Body of pancreas (tissue), 4 donors: Measurements from ENCODE around the gene ALX4.

Source experiments
- POLR2A ChIP-seq, 3 donors: fragments of 450-650 bp; IDR thresholded peaks; one replicate each; pipeline ENCODE4 v1.6.1; 2016; ENCODE audit warnings: antibody characterized with exemption in 3 of 3, mild to moderate bottlenecking in 2 of 3
- TF ChIP-seq, protein P1 (sequence below), 7 experiments: fragments of 450-650 bp in 4 of 7; fragments of 200-600 bp in 3 of 7; sonication (generic) in 3 of 7; IDR thresholded peaks; one replicate each; pipeline ENCODE4 v1.5.1; 2016 to 2019; ENCODE audit warnings: antibody characterized with exemption in 7 of 7

DNA sequence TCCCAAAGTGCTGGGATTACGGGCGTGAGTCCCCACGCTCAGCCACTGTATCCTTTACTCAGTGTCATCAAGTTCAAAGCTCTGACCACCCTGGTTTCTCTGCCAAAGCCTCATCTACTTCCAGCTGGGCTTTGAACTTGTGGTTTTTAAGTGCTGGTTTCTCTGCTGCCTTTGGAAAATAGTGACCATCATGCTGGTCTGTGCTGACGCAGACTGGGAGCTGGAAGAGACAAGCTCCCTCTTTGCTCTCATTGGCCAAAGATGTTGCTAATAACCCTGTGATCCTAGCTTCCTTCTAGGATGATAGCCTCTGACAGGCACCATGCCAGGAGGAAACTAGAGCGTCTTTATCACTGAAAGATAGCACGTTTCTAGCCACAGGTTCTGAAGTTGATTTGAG is 62.4 kb downstream of the ALX4 start:
- TF ChIP-seq, protein P1, sequence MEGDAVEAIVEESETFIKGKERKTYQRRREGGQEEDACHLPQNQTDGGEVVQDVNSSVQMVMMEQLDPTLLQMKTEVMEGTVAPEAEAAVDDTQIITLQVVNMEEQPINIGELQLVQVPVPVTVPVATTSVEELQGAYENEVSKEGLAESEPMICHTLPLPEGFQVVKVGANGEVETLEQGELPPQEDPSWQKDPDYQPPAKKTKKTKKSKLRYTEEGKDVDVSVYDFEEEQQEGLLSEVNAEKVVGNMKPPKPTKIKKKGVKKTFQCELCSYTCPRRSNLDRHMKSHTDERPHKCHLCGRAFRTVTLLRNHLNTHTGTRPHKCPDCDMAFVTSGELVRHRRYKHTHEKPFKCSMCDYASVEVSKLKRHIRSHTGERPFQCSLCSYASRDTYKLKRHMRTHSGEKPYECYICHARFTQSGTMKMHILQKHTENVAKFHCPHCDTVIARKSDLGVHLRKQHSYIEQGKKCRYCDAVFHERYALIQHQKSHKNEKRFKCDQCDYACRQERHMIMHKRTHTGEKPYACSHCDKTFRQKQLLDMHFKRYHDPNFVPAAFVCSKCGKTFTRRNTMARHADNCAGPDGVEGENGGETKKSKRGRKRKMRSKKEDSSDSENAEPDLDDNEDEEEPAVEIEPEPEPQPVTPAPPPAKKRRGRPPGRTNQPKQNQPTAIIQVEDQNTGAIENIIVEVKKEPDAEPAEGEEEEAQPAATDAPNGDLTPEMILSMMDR (IDR thresholded peaks at IDR 0.05), result no peak
- no peak for TF ChIP-seq POLR2A (IDR thresholded peaks at IDR 0.05)
